Osteocyte (in vitro differentiated cells): ENCODE measurements around the gene NFIA. TPM values are rescaled to one million over a fixed set of nuclear protein-coding genes. Genes with fewer than 3 reads are reported as not detected.

Experiments used
- DNase-seq: peaks from one replicate; pipeline ENCODE4 v3.0.0; 2021; ENCODE audit warnings: mixed read lengths; ENCODE audit not compliant: unreplicated experiment; ENCODE audit errors: extremely low spot score
- H3K27ac Mint-ChIP-seq: one replicate; pipeline ENCODE4 v1.8.0; 2021; ENCODE audit warnings: mild to moderate bottlenecking, mixed read lengths; ENCODE audit not compliant: unreplicated experiment
- H3K27me3 Mint-ChIP-seq: one replicate; pipeline ENCODE4 v1.8.0; 2021; ENCODE audit warnings: mixed read lengths; ENCODE audit not compliant: unreplicated experiment
- H3K36me3 Mint-ChIP-seq: one replicate; pipeline ENCODE4 v1.8.0; 2021; ENCODE audit warnings: mixed read lengths; ENCODE audit not compliant: unreplicated experiment
- H3K4me1 Mint-ChIP-seq: one replicate; pipeline ENCODE4 v1.8.0; 2021; ENCODE audit warnings: mixed read lengths; ENCODE audit not compliant: unreplicated experiment
- H3K4me3 Mint-ChIP-seq: one replicate; pipeline ENCODE4 v1.8.0; 2021; ENCODE audit warnings: mild to moderate bottlenecking, moderate library complexity, mixed read lengths; ENCODE audit not compliant: unreplicated experiment
- H3K9me3 Mint-ChIP-seq: one replicate; pipeline ENCODE4 v1.8.0; 2021; ENCODE audit warnings: mixed read lengths; ENCODE audit not compliant: unreplicated experiment
- total RNA-seq: library from RNA; stranded (reverse); gene quantifications from 2 replicates; pipeline ENCODE4 v1.2.1, GENCODE V29; 2021
- TF ChIP-seq, protein P1 (sequence below): fragments of 200-600 bp; sonication (generic); IDR thresholded peaks from 2 replicates; pipeline ENCODE4 v1.5.0; 2021; ENCODE audit warnings: antibody characterized with exemption, mild to moderate bottlenecking, moderate library complexity

Gene NFIA
- total RNA-seq, 1 donor from 2014 or later: 46.7 TPM

- H3K4me3 Mint-ChIP-seq: no peak overlapping the region
- TF ChIP-seq, protein P1, sequence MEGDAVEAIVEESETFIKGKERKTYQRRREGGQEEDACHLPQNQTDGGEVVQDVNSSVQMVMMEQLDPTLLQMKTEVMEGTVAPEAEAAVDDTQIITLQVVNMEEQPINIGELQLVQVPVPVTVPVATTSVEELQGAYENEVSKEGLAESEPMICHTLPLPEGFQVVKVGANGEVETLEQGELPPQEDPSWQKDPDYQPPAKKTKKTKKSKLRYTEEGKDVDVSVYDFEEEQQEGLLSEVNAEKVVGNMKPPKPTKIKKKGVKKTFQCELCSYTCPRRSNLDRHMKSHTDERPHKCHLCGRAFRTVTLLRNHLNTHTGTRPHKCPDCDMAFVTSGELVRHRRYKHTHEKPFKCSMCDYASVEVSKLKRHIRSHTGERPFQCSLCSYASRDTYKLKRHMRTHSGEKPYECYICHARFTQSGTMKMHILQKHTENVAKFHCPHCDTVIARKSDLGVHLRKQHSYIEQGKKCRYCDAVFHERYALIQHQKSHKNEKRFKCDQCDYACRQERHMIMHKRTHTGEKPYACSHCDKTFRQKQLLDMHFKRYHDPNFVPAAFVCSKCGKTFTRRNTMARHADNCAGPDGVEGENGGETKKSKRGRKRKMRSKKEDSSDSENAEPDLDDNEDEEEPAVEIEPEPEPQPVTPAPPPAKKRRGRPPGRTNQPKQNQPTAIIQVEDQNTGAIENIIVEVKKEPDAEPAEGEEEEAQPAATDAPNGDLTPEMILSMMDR: no peak
- no peak overlapping the region for H3K27ac Mint-ChIP-seq
- DNase-seq: no peak
- no peaks in the 10 kb centered on the region for H3K27me3 Mint-ChIP-seq
- no peaks in the 10 kb centered on the region for H3K9me3 Mint-ChIP-seq
- peaks cover 27% of the 10 kb centered on the region for H3K4me1 Mint-ChIP-seq
- H3K36me3 Mint-ChIP-seq: peaks cover 13% of the 10 kb centered on the region
Measured at GRCh38 chr1:61399199-61399598, 316.8 kb downstream of the NFIA start.

GRCh38 chr1:61400131-61400770, 317.9 kb downstream of the NFIA start:
- Mint-ChIP-seq H3K27ac (no peak overlapping the region), H3K9me3 (no peaks in the 10 kb centered on the region), H3K4me1 (peaks cover 35% of the 10 kb centered on the region), H3K36me3 (peaks cover 11% of the 10 kb centered on the region), H3K4me3 (no peak overlapping the region), H3K27me3 (no peaks in the 10 kb centered on the region)
- TF ChIP-seq, protein P1: no peak
- no peak for DNase-seq

DNA sequence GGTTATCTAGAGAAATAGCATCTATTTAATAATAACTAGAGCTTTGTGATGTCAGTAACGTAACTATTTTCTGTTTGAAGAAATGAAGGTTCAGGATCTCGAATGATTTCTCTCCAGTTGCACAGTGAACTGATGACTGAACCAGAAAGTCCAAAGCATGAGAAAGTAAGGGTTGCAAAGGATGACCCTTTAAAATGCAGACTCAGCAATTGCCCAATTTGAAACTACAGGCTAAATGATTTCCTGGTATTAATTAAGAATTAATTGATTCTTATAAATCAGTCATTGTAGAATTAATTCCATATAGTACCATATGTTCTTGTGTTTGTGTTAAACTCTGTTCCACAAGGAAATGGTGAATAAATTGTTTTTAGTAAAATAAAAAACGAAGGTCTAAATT, 318.6 kb downstream of the NFIA start:
- Mint-ChIP-seq H3K27me3 (no peaks in the 10 kb centered on the region), H3K27ac (no peak overlapping the region), H3K4me1 (peaks cover 35% of the 10 kb centered on the region), H3K4me3 (no peak overlapping the region), H3K36me3 (peaks cover 9% of the 10 kb centered on the region), H3K9me3 (no peaks in the 10 kb centered on the region)
- DNase-seq: no peak
- TF ChIP-seq, protein P1: no peak

- TF ChIP-seq, protein P1: no peak
- H3K27ac Mint-ChIP-seq: peak overlapping the region; percentile 61
- no peak overlapping the region for H3K4me3 Mint-ChIP-seq
- no peaks in the 10 kb centered on the region for H3K9me3 Mint-ChIP-seq
- no peaks in the 10 kb centered on the region for H3K27me3 Mint-ChIP-seq
- peaks cover 28% of the 10 kb centered on the region for H3K36me3 Mint-ChIP-seq
- DNase-seq: no peak
- peaks cover 35% of the 10 kb centered on the region for H3K4me1 Mint-ChIP-seq
Measured at GRCh38 chr1:61403679-61404596, 321.6 kb downstream of the NFIA start.
